Cerebellar nuclear complex (tissue), 1 donor: ENCODE results near the gene CACHD1.

Source experiments
- DNase-seq, 2 experiments: peaks; one replicate each; lab custom pipeline; 2025; lab: John Stamatoyannopoulos, UW

CACHD1 gene

DNA sequence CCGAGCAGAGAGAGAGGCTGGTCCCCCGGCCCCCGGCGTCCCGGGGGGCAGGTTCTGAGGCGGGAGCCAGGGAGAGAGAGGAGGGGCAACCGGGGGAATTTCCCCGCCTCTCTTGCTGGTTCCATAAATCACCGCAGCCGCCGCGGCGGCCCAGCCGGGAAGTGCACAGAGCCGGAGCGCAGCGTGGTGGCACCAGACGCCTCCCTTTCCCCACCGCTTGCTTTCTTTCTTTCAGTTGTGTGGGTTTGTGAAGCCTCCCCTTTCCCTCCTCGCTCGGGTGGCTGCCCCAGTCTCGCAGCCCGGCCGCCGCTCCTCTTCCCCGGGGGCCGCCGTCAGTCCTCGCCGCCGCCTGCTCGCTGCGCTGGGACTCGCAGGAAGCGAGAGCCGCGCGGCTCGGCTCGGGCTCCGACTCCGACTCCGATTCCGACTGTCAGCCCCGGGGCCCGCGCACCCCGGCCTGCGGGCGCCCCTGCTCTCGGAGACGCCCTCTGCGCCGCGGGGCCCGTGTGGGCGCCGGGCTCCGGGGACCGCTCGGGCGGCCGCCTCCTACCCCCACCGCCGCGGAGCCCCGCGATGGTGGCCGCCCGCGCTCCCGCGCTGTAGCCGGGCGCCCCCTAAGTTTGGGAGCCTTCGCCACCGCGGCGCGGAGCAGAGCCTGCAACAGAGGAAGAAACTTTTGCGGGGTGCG, at the start of gene CACHD1:
TSS of gene CACHD1 (plus strand) at position 153 of the 688 bp plus-strand sequence. CDS start 616 bp downstream, outside the sequence.
- no peak for DNase-seq

DNA sequence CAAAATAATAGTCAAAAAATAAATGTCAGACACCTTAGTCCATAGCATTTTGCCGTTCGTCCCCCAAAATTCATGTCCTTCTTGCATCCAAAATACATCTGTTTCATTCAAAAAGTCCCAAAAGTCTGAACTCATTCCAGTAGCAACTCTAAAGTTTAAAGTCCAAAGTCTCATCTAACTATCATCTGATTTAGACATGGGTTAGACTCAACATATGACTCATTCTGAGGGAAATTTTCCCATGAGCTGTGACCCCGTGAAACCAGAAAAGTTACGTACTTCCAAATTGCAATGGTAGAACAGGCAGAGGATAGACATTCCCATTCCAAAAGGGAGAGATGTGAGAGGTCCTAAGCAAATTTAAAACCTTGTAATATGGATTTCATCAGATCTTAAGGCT, 48.6 kb upstream of the CACHD1 start:
- no peak for DNase-seq

DNA sequence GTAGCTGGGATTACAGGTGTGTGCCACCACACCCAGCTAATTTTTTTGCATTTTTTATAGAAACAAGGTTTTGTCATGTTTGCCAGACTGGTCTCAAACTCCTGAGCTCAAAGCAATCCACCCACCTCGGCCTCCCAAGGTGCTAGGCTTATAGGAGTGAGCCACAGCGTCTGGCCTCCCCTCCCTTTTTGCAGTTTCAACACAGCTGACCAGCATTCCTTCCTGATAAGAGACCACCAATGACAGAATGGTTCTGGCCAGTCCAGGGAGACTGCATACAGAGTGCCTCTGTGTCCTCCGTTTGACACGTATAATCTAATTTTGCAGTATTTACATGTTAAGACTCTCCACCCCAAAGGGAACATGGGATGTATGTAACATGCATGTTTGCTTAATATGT, 46.4 kb upstream of the CACHD1 start:
- DNase-seq = no peak

DNA sequence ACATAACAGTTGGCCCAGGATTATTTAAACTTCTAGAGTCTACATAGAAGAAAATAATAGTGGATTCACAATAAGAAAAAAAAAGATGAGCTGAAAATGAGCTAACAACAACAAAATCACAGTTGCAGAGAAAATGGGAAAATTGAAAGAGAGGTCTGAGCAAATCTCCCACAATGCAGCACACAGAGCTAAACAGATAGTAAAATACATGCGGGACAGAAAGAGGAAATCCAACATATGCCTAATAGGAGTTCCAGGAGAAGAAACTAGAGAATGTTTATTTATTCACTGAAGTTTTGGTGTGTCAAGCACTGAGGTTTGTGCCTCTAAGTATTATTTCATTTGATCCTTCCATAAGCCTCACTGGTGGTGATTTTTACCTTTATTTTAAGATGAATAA, 45.5 kb upstream of the CACHD1 start:
- no peak for DNase-seq

DNA sequence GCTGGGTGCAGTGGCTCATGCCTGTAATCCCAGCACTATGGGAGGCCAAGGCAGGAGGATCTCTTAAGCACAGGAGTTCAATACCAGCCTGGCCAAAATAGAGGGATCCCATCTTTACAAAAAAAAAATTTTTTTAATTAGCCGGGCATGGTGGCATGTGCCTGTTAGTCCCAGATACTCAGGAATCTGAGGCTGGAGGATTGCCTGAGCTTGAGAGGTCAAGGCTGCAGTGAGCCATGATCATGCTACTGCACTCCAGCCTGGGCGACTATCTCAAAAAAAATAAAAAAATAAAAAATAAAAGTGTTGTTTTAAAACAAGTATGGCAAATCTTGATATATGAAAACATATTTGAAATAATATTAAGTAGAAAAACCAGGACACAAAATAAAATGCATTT, 44.4 kb upstream of the CACHD1 start:
- DNase-seq = no peak

DNA sequence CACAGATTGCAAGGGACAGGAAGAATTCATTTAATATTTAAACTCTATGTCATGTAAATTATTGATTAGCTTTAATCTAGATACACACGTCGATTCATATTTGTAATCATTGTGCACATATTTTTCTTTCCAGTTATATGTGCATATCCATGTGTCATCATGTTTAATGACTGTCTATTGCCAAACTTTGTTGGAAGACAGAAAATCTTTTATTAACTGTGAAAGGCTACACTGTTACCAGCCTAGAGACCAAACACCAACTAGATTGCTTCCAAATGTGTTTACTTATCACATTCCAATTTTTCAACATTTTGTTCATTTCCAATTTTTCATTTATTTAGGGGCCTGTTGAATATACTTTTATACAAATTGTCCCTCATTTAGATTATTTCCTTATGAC, 43.2 kb upstream of the CACHD1 start:
- DNase-seq = no peak

DNA sequence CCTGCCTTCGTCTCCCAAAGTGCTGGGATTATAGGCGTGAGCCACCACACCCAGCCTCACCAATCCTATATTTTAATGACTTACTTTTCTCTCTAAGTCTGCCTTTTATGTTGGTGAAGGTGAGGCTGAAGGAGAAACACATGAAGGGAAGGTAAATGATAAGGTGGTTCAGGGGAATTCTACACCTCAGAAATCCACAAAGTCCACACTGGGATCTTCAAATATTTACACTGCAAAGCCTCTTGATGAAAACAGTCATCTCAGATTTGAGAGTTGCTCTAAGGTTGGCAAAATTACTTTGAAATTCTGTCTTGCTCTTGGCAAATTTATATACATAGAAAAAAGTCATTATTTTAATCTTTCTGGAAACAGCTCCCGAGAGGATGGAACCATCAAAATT, 42.0 kb upstream of the CACHD1 start:
- no peak for DNase-seq

DNA sequence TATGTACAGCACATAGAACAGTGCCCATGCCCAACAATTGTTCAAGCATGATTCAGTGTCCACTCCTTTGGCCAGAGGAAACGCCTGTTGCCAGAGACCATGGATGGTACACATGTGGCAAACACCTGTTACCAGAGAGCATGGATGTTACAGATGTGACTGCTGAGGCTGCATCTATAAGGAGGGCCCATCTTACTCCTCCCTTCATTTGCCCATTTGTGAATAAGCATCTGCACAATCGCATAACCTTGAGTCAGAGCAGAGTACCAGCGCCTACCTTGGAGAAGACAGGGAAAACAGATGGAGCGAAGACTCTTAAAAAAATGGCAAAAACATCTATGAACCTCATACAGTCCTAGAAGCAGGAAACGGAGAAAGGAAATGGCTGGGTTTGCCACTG, 36.6 kb upstream of the CACHD1 start:
- no peak for DNase-seq

DNA sequence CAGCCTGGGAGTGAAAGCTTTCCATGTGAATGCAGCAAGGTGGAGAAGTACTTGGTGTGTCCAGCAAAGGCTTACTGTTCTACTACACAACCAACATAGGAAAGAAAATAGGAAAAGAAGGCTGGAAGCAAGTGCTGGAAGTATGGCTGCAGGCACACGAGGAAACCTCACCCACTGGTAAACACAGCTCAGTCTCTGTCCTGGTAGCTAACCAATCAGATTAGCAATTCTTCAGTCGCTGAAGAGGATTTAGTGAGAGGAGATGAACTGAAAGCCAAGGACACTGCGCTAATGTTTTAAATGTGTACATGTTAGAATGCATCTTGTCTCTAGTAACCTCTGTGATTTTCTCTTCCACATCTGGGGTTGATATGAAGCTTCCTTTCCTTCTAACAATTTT, 36.2 kb upstream of the CACHD1 start:
- DNase-seq = no peak

DNA sequence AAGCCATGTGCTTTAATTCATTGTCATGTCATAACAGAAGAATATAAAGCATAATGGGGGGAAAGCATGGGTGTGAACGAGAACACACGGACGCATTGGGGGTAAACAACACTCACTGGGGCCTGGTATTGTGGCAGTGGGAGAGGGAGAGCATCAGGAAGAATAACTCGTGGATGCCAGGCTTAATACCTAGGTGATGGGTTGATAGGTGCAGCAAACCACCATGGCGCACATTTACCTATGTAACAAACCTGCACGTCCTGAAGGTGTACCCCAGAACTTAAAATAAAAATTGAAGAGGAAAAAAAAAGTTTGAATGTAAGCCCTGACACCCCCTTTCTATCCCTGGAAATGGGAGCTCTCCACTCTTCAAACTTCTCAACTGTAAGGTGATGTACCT, 34.9 kb upstream of the CACHD1 start:
- no peak for DNase-seq

DNA sequence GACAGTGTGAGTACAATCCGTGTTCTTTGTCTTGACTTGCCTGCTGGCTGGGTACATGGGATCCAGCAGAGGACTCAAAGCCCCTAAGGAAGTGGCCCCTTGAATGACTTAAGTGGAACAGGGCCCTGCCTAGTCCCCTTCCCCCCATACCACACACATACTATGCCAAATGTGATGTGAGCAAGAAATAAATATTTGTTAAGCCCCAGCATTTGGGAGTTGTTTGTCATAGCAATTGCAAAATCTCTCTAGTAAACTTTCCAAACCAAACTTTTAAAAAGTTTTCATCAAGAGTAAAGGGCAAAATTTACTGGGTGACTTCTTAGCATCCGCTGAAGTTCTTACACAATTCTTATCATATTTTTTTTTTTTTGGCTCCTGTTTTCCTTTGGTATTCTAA, 32.5 kb upstream of the CACHD1 start:
- no peak for DNase-seq

DNA sequence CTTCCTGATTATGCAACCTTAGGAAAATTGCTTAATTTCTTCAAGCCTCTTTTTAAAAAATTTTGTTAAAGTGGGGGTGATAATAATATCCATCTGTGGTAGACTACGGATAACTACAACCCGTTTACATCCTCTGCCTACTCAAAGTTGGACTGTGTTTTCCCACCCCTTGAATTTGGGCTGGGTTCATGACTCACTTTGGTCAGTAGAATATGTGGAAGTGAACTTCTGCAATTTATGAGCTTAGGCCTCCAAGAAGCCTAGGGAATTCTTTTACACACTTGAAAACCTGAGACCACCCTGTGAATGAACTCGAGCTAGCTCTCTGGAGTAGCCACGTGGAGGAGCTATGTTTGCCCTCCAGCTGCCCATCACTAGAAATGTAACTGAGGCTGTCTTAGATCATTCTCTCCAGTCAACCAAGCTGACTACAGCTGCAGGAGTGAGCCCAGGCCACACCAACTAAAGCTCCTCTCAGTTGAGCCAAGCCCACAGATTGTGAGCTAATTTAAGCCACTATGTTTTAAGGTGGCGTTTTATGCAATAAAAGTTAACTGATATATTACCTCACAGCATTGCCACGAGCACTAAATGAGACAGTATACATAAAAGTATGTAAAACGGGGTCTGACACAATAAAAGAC, 29.6 kb upstream of the CACHD1 start:
- DNase-seq = no peak

DNA sequence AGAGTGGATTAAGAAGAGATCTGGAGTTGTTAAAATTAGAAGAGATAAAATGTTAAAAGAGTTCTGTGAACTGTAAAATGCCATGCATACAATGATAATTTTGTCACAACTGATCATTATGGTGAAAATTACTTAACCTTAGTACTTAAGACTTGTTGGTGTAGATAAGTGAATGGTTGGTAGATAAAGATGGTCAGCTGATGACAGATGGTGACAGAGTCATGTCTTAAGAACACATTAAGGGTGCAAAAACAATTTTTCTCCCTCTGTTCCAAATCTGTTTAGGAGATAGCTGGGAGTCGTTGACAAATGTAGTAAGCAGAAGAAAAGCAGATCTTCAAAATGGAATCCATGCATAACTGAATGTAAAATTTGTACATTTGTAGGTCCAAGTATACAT, 18.5 kb upstream of the CACHD1 start:
- DNase-seq = no peak

DNA sequence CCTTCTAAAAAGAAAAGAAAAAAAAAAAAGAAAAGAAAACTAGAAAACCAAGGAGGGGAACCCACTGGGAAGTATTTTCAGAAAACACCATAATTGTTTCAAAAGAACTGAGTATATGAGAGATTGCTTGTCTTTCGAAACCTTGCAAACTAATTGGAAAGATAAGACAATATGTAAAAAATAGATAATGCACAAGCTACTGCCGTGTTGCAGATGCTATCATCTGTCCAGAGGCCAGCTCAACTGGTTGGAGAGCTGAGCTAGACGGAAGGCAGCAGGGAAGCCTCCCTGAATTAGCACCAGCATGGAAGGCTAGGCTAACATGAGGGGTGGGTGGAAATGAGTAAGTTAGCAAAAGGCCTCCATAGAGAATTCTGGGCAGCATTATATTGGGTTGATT, 16.2 kb upstream of the CACHD1 start:
- no peak for DNase-seq

DNA sequence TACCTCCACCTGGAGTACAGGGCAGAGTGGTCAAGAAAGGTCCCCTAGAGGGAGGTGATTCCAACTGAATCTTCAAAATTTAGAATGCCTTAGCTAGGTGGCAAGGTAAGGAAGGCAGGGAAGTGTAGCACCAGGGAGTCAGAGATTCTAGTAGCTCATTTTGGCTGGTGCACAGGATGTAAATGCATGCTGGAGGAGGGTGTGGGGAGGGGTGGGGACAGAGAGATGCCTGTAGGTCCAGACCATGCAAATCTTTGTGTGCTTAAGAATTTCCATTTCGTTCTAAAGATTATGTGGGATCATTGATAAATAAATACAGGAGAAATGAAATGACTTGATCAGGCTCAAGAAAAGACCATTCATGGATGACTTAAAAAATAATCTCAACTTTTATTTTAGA, 11.0 kb upstream of the CACHD1 start:
- no peak for DNase-seq

DNA sequence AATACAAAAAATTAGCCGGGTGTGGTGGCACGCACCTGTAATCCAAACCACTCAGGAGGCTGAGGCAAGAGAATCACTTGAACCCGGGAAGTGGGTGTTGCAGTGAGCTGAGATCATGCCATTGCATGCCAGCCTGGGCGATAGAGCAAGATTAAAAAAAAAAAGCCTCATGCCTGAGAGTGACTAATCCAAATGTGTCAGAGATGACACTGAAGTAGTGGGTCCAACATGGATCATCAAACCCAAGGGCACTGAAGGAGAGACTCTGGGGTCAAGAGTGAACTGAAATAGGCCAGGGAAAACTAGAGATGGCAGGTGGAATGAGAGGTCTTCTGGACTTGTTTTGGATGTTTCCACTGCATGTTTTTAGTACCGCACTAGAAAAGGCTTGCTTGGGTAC, 10.2 kb upstream of the CACHD1 start:
- DNase-seq = no peak

DNA sequence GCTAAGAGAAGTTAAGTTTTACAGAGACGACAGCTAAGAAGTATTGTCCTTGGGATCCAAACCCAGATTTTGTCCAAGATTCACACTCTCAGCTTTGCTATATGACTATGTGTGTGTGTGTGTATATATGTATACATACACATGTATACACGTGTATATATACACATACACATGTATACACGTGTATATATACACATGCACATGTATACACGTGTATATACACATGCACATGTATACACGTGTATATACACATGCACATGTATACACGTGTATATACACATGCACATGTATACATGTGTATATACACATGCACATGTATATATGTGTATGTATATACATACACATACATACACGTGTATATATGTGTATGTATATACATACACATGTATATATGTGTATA, 3.9 kb upstream of the CACHD1 start:
- no peak for DNase-seq

DNA sequence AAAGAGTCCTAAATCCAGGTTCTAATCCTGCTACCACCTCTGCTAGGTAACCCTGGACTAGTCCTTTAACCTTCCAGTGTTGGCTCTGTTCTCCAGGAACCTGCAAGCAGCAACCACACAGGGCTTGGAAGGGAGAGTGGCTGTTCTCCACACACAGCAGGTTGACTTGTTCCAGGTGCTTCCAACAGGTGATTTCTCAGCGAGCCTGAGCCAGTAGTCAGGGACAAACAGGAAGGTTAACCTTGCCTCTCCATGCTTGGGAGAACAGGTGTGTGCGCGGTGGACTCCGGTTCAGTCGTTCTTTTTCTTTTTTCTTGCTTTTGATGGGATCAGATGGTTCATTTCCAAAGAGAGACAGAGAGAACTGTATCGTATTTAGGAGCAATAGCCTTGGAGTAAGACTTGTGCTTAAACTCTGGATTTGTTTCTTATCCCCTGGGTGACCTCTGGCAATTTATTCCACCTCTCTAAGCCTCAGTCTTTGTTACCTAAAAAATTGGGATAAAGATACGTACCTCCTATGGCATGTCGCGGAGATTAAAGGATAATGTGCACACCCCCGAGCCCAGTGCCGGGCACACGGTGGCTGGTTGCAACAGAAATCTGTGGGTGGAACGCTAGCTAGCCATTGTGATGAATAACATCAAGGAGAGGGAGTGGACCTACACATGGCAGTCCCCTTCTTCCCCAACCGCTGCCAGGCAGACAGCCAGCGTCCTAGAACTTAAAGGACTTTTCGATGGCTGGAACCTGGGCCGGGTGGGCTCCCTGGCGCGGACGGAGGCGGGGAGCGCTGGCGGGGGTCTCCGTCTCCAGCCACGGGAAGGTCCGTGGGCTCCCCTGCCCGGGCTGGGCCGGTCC, 583 bp upstream of the CACHD1 start:
- DNase-seq = no peak

DNA sequence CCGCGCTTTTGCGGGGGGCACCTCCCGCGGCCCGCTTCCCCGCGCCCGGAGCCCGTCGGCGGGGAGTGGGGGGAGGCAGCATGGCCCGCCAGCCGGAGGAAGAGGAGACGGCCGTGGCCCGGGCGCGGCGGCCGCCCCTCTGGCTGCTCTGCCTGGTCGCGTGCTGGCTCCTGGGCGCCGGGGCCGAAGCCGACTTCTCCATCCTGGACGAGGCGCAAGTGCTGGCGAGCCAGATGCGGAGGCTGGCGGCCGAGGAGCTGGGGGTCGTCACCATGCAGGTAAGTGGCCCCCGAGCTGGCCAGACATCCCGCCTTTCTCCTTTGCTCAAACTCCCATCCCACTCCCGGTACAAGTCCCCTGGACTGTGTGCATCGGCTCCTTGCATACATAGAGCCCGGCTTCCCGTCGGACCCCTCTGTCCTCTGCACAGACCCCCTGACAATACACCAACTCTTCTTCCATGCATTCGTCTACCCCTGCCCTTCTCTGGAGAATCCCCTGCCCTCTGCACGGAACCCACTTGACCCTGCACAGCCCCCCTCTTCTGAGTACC, 812 bp downstream of the CACHD1 start:
- no peak for DNase-seq

DNA sequence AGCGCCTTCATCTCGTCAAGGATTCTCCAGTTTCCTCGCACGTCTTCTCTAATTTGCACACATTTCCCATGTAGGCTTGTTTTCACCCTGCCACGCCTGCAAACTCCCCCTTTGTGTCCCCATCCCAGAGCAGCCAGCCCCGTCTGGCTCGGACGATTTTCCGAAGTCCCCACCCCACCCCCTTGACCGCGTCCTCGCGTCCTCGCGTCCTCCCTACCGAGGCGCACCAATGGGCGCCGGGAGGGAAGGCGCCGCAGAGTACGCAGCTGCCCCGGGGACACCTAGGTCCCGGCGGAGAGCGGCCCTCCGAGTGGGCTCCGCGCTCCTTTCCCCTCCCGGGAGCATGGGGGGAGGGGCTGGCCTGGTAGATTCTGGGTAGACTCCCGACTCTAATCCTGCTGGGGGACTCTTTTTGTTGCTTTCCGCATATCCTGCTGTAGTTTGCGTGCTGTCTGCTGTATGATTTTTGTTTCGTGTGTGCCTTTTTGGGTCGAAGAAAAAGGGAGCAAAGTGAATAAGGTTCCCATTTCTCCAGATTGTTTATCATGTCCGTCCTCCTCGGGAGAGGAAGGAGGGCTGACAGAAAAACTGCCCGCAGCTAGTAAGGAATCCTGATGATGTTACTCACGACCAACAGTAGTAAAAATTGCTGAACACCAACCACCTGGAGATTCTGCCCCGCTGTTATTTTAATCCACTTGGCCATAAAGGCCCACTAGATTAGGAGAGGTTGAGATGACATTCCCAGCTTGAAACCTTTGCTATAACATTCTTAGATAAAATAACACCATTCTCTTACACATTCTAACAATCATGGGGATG, 1.5 kb downstream of the CACHD1 start:
- no peak for DNase-seq

DNA sequence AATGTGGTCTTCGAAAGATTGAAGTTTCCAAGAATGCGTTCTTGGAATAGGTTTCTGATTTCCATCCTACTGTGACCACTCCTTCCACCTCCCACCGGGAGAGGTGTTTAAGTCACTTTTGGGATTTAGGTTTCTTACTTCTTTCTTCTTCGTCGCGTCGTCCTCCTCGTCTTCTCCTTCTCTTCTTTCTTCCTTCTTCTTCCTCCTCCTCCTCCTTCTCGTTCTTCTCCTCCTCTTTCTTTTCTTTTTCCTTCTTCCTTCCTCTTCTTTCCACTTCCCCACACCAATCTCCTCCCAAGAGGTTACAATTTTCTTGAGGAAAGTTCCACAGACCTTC, 2.1 kb downstream of the CACHD1 start:
- DNase-seq = no peak

DNA sequence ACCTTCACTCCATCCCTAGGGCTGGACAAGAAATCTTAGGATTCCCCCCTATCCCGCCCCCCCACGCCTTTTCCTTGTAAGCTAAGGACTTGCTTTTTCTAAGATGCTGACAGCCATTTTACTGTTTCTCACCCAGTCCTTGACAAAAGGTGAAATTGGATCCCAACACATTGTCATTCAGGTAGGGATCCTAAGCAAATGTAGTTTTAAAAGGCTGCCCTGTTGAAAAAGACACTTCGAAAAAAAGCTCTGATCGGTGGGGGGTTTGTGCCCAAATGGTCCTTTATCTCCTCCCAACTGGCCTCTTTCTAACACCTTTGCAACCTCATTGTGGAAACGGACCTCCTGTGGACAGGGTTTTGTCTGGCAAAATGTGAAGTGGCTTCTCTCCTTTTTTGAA, 2.9 kb downstream of the CACHD1 start:
- no peak for DNase-seq
